Measurements from ENCODE around the gene MATN3. TPM values are rescaled to one million over a fixed set of nuclear protein-coding genes. Genes with fewer than 3 reads are reported as not detected.

MATN3 gene
- total RNA-seq, 6 experiments from 2014 or later, result not detected

GRCh38 chr2:20027260-20027677 is 14.8 kb upstream of the MATN3 start:
- 32% methylated on average over 4 of the region's 4 CpGs for WGBS (ENCODE audit: insufficient coverage, low coverage, low lambda C conversion rate, missing lambda C conversion rate)
- Histone ChIP-seq H3K27me3 (no peaks in the 10 kb centered on the region), H3K36me3 (peaks cover 0 to 26% (median 4%) of the 10 kb centered on the region in 4 donors), H3K9me3 (no peaks in the 10 kb centered on the region), H3K4me3 (no peak overlapping the region), H3K27ac (no peak overlapping the region), H3K4me1 (no peaks in the 10 kb centered on the region)
- peak in 1 of 4 donors; percentile 53 for ATAC-seq
- intact Hi-C loops (cut with DNase I), result no loop called here
- DNase-seq, result no peak
- TF ChIP-seq POLR2A (IDR thresholded peaks at IDR 0.05) (no peak), CTCF (IDR thresholded peaks at IDR 0.05) (no peak)

- Histone ChIP-seq H3K9me3 (no peaks in the 10 kb centered on the region), H3K27ac (no peak overlapping the region), H3K4me3 (no peak overlapping the region), H3K27me3 (no peaks in the 10 kb centered on the region), H3K36me3 (peaks cover 0 to 9% (median 2%) of the 10 kb centered on the region in 4 donors), H3K4me1 (no peaks in the 10 kb centered on the region)
- 81% methylated on average over 3 of the region's 3 CpGs for WGBS (ENCODE audit: insufficient coverage, low coverage, low lambda C conversion rate, missing lambda C conversion rate)
- TF ChIP-seq CTCF (IDR thresholded peaks at IDR 0.05), result no peak
- no peak for TF ChIP-seq POLR2A (IDR thresholded peaks at IDR 0.05)
- intact Hi-C loops (cut with DNase I), result no loop called here
- ATAC-seq (no peak), DNase-seq (no peak)
Measured at GRCh38 chr2:20025065-20025786, 12.8 kb upstream of the MATN3 start.

- Histone ChIP-seq H3K9me3 (no peaks in the 10 kb centered on the region), H3K27me3 (no peaks in the 10 kb centered on the region), H3K4me3 (no peak overlapping the region), H3K27ac (no peak overlapping the region), H3K36me3 (peaks cover 0 to 3% (median 0%) of the 10 kb centered on the region in 4 donors), H3K4me1 (no peaks in the 10 kb centered on the region)
- ATAC-seq, result no peak
- no peak for DNase-seq
- intact Hi-C loops (cut with DNase I), result loop anchor here in 1 of 2 donors (5.0 kb wide), 1 partner anchor 74 kb away; no protein-coding TSS in a partner anchor
- TF ChIP-seq POLR2A (IDR thresholded peaks at IDR 0.05) (no peak), CTCF (IDR thresholded peaks at IDR 0.05) (no peak)
- WGBS (ENCODE audit: insufficient coverage, low coverage, low lambda C conversion rate, missing lambda C conversion rate), result 74% methylated on average over 4 of the region's 4 CpGs
Measured at GRCh38 chr2:20023688-20024087, 11.2 kb upstream of the MATN3 start.

- 70% methylated on average over 3 of the region's 3 CpGs for WGBS (ENCODE audit: insufficient coverage, low coverage, low lambda C conversion rate, missing lambda C conversion rate)
- no peaks in the 10 kb centered on the region for H3K9me3 ChIP-seq
- H3K27ac ChIP-seq, result no peak overlapping the region
- no peaks in the 10 kb centered on the region for H3K36me3 ChIP-seq
- no peak for ATAC-seq
- TF ChIP-seq POLR2A (IDR thresholded peaks at IDR 0.05) (no peak), CTCF (IDR thresholded peaks at IDR 0.05) (no peak)
- no peak overlapping the region for H3K4me3 ChIP-seq
- no peak for DNase-seq
- H3K27me3 ChIP-seq, result no peaks in the 10 kb centered on the region
- intact Hi-C loops (cut with DNase I), result loop anchor here in 1 of 2 donors (5.0 kb wide), 1 partner anchor 76 kb away; no protein-coding TSS in a partner anchor
- no peaks in the 10 kb centered on the region for H3K4me1 ChIP-seq
Measured at GRCh38 chr2:20021405-20022009, 9.0 kb upstream of the MATN3 start.
